ENCODE data around the gene SLC6A2.

SLC6A2 gene

DNA sequence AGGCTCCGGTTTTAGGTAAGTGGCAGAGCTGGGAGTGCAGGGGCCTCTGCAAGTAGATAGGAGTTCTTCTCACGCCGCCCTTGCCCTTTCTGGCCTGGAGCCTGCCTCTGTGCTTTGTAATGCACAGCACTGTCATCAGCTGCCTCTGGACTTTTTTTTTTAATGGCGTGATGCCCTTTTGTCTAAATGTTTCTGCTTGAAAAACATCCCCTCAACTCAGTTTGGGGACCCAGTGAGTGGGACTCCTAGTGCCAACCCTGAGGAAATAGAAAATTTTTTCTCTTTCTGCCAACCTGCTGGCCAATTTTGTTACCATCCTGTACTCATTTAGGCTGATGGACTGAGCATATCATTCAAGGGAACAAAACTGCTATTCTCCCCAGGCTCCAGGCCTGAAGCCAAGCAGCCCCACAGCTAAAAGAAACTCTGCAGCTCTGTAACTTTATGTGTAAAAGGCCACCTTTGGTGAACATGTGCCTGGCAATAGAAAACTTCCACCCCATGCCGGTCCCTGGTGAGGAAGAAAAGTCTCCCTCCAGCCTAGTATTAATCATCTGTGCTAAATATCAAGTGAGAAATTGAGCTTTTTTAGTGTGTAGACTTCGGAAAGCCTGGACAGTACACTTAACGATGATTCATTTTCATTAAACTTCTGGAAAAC, 22.5 kb downstream of the SLC6A2 start:
- DNase-seq, result no peak

DNA sequence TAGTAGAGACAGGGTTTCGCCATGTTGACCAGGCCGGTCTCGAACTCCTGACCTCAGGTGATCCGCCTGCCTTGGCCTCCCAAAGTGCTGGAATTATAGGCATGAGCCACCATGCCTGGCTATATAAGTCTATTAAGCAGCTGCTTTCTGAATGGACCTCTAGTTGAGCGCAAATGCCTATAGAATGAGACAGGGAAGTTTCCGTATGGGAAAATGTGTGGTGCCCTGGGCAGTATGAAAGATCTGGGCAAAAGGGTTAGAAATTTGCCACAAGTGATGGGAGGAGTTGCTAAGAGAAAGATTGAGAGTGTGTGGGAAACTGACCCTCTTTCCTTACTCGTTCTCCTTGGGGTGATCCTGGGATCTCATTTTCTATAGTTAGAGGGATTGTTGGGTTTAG, 26.3 kb downstream of the SLC6A2 start:
- no peak for DNase-seq

DNA sequence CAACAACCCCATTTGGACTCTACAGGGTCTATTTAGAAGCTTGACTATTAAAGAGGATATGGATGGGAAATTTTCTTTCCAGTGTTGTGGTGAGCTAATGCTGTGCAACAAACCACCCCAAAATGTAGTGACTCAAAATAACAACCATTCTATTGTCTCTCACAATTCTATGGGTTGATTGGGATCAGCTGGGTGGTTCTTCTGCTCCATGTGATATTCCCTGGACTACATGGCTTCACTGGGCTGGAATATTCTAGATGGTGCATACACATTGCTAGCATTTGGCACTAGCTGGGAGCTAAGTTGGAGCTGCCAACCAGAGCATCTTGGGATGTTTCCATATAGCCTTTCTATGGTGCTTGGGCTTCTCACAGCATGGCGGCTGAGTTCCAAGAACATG, 30.2 kb downstream of the SLC6A2 start:
- no peak for DNase-seq

- no peak for DNase-seq
Measured at GRCh38 chr16:55686671-55687070, 30.9 kb downstream of the SLC6A2 start.

- no peak for DNase-seq
Measured at GRCh38 chr16:55687802-55688201, 32.0 kb downstream of the SLC6A2 start.

DNA sequence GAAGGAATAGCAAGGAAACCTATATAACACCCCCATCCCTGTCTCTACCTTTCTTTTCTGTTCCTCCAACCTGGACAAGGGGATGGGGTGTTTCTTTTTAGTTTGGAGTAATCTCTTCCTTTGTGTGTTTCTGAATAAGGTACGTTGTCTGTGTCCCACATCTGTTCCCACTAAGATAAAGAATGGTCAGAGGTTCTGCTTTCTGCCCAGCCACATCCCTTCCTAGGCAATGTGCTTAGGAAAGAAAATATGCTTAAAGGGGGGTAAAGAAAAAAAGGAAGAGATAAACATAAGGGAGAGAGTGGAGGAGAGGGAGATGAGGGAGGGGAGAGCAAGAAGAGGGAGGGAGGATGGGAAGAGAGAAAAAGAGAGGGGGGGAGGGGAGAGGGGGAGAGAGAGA, 35.1 kb downstream of the SLC6A2 start:
- DNase-seq, result no peak

- no peak for DNase-seq
Measured at GRCh38 chr16:55691771-55692170, 36.0 kb downstream of the SLC6A2 start.

GRCh38 chr16:55695595-55695994, 39.8 kb downstream of the SLC6A2 start:
- DNase-seq, result no peak

DNA sequence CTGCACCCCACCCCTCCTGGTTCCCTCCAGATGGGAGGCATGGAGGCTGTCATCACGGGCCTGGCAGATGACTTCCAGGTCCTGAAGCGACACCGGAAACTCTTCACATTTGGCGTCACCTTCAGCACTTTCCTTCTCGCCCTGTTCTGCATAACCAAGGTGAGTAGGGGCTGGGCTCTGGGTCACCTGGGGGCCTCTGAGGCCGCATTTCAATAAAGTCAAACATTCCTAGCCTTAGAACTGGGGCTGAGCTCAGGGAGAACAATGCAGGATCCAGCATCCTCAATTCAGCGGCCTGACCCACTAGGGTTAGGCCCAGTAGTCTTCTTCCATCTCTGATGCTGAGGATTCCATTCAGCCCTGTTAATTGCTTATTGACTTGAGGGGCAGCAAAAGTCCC, 42.1 kb downstream of the SLC6A2 start:
- no peak for DNase-seq

DNA sequence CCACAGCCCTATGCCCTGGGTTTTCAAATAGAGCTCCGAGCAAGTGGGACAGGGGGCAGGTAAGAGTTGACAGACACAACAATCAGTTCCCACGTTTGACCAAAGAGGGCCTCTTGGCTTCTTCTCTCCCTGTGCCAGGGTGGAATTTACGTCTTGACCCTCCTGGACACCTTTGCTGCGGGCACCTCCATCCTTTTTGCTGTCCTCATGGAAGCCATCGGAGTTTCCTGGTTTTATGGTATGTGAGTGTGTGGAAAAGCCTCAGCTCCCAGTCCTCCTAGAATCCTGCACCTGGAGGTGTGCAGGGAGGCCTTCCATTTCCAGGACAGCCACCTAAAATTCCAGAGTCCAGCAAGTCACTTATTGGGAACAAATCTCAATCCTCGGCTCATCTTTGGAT, 42.5 kb downstream of the SLC6A2 start:
- no peak for DNase-seq

DNA sequence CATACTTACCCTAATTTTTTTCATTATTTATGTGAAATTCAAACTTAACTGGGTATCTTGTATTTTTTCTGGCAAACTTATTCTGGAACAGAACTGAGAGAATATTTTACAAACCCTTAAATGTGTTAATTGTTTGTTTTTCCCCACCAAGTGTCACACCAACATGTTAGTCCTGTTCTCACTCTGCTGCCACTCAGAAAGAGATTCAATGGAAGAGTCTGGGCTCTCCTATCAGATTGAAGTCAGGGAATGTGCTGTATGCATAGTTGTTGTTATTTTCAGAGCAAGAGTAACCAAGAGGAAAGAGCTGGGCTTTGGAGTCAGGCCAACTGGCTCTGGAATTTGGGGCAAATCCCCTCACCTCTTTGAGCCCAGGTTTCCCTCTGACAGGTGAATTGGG, 43.2 kb downstream of the SLC6A2 start:
- DNase-seq, result no peak

GRCh38 chr16:55699616-55700015, 43.8 kb downstream of the SLC6A2 start:
- DNase-seq, result no peak

DNA sequence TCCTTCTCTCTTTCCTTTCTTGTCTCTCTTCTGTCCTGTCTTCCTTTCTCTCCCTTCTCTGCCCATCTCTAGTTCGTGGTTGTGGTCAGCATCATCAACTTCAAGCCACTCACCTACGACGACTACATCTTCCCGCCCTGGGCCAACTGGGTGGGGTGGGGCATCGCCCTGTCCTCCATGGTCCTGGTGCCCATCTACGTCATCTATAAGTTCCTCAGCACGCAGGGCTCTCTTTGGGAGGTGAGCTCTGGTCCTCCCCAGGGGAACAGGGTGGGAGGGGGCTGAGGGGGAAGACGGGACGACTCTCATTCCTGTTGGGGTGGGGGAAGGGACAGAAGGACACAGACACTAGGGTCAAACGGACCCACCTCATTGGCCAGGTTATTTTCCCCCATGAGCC, 44.3 kb downstream of the SLC6A2 start:
- no peak for DNase-seq

DNA sequence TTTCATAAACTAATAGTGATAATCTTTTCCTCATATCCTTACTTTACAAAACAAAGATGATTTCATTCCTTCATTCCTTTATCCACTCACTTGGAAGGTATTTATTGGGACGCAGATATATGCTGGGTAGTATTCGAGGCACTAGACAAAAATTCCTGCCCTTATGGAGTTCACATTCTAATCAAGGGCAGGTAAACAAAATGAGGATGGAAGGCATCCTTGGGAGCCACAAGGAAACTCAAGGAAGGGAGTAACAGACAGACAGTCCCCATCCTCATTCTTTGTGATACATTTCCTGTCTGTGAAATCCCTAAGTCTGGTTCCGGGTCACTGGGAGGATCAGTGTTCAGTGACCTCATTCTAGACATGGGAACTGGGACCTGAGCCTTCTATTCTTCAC, 45.2 kb downstream of the SLC6A2 start:
- DNase-seq, result no peak

DNA sequence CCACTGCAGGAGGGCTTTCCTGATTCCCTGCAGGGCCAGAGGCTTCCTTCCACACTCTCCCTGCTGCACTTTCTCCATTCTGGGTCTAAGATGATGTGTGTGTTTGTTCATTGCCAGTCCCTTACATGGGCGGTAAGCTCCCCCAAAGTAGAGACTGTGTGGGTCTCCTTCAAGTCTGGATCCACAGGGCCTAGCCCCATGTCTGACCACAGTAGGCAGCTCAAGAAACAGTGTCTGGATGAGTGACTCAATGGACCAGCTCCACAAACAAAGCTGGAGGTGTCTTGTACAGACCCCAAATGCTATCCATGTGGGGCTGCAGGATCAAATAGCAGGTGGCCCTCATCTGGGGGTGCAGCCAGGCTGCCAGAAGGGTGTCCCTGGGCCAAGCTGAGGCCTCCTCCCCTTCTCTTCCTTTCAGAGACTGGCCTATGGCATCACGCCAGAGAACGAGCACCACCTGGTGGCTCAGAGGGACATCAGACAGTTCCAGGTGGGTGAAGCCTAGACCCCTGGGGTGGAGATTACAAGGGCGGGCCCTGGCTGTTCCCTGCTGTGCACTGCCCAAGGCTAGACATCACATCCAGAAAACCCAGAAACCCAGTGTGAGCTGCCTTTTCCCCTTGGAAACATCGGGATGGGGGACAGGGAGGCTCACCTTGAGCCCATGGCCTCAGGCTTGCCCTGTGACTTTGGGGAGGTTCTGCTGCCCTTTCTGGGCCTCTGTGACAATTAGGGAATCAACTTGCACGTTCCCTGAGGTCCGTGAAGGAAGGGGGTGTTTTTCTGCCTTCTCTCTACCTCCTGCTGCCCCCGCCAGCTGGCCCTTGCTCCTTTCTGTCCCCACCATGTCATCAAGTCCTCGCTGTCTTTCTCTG, 45.9 kb downstream of the SLC6A2 start:
- peak; percentile 38 for DNase-seq

DNA sequence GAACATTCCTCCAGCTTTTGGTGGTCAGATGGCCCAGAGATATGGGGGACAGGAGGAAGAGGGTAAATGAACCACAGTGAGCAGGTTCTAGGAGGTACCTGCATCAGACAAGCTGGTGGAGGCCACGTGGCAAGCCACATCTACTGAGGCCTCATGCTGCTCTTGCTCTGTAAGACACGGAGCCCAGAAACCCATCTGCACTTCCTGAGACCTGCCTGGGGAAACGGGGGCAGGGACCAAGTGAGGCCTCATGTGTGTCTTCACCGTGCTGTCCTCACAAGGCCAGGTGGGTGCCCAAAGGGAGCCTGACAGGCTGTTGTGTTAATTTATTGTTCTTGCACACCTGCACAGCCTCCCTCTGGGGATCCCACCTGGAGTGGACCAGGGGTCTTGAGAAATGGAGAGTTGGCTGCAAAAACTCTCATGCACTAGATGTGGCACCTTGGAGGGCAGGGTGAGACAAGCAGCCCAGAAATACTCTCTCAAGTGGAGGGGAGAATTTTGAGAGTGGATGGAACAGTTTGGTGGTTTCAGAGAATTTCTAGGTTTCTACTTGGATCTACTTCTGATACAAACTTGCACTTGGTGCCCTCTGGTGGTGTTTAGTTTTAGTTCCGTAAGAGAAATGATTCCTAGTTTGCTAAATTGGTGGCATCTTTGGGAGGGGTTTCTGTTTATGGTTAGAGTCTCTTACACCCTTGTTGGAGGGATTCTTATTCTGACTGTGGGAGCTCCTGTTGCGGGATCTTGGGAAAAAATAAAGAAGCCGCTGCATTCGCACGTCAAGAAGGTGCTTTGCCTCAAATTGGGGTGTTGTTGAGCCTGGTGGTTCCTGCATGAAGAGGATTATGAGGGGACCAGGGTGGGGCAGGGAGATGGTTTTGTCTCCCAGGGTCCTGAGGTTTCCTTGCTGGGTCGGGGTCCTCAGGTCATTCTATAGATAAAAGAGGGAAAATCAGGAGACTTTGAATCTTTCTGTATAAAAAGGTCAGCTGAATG, 47.5 kb downstream of the SLC6A2 start:
- DNase-seq, result peak; percentile 51

DNA sequence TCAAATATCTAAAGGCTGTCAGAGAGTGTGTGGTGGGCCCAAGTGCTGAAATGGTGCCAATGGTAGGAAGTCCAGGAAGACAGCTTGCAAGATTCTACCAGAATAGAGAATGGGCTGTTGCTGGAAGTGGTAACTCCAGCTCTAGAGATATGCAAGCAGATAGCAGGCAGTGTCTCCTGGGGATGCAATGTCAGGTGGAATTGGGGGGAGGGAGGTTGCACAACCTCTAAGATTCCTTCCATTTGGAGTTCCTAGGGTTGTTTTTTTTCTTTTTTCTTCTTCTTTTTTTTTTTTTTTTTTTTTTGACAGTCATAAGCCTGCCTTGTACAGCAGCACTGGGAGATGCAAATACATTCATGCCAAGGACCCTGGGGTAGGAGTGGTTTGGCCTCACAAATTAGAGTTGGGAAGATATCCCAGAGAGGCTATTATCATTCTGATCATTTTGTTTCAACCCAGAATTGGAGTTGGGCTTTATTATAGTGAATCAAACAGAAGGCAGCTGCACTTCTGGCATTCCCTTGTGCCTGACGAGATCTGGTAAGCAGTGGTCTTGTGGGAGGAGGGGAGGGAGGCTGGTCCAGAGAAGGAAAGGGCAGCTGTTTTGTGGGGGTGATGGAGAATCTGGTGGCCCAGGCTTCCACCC, 51.1 kb downstream of the SLC6A2 start:
- peak; percentile 5 for DNase-seq

DNA sequence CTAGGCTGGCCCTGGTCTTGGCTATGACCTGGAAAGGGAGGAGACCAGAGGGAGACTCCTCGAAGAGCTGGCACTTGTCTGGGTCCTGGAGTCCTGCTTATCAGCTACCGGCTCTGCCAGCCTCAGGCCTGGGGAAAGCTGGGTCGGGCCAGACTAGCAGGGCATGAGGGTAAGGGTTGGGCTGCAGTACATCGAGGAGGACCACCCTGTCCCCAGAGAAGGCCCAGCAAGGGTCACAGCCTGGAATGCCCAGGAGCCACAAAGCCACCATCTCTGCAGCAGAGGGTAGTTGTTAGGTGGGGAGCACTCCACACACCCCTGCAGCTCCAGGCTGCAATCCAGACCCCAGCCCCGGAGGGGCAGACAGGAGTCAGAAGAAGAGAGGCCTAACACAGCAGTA, 54.0 kb downstream of the SLC6A2 start:
- DNase-seq, result no peak

DNA sequence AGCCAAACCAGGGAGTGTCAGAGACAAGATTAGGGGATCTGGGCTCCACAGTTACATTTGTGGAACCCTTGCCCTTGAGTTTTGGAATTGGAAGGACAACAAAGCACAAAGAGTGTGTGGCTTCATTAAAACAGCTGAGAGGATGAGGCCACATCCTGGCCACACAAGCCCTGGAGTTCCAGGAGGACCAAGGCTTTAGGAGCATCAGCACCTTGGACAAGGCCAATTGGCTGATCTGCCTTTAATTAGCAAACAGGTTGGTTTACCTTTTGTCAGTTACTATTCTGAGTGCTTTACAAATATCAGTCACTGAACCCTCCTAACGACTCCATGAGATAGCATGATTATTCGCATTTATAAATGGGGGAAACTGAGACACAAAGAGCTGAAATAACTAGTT, 54.7 kb downstream of the SLC6A2 start:
- no peak for DNase-seq

GRCh38 chr16:55711959-55712876, 56.4 kb downstream of the SLC6A2 start:
- DNase-seq, result peak; percentile 84

- DNase-seq, result no peak
Measured at GRCh38 chr16:55713103-55713502, 57.3 kb downstream of the SLC6A2 start.

- no peak for DNase-seq
Measured at GRCh38 chr16:55717326-55717725, 61.5 kb downstream of the SLC6A2 start.
